Body of pancreas (tissue), 4 donors: Measurements from ENCODE around the gene ARHGAP4. TPM values are rescaled to one million over a fixed set of nuclear protein-coding genes. Genes with fewer than 3 reads are reported as not detected.
A peak's percentile ranks its signal among the peaks of the same experiment; 100 is the strongest.

ENCODE experiments used
- ATAC-seq: fragments of 150-250 bp; one replicate; pipeline ENCODE4 v1.9.1; 2016
- DNase-seq, 4 donors: peaks; one replicate each; pipeline ENCODE4 v3.0.0-alpha.2; 2019
- H3K27ac ChIP-seq, 4 donors: fragments of 200-600 bp; sonication (generic); 1 replicate in 3 of 4; 2 replicates in 1 of 4; pipeline versions ENCODE4 v1.5.1 to v1.6.1; 2016 to 2019; ENCODE audit warnings: mild to moderate bottlenecking in 1 of 4, mixed read lengths in 1 of 4, moderate library complexity in 1 of 4
- H3K27me3 ChIP-seq, 2 donors: fragments of 200-600 bp; sonication (generic); one replicate each; pipeline ENCODE4 v1.6.0; 2016; ENCODE audit warnings: mild to moderate bottlenecking in 1 of 2
- H3K36me3 ChIP-seq, 2 donors: fragments of 200-600 bp; sonication (generic); replicated peaks in 1 of 2; 2 replicates each; pipeline ENCODE4 v1.5.1; 2016; ENCODE audit warnings: low read depth in 2 of 2; ENCODE audit not compliant: insufficient read depth in 1 of 2
- H3K4me1 ChIP-seq: fragments of 200-600 bp; sonication (generic); one replicate; pipeline ENCODE4 v1.6.0; 2016
- H3K4me3 ChIP-seq, 2 donors: fragments of 200-600 bp; sonication (generic); 1 replicate in 1 of 2; 2 replicates in 1 of 2; pipeline ENCODE4 v1.5.1; 2016 to 2019
- H3K9me3 ChIP-seq, 3 donors: fragments of 200-600 bp; sonication (generic); 1 replicate in 2 of 3; 2 replicates in 1 of 3; pipeline ENCODE4 v1.5.1; 2016
- CTCF ChIP-seq, 7 experiments: fragments of 450-650 bp in 4 of 7; fragments of 200-600 bp in 3 of 7; sonication (generic) in 3 of 7; IDR thresholded peaks; one replicate each; pipeline ENCODE4 v1.5.1; 2016 to 2019; ENCODE audit warnings: antibody characterized with exemption in 7 of 7
- POLR2A ChIP-seq, 3 donors: fragments of 450-650 bp; IDR thresholded peaks; one replicate each; pipeline ENCODE4 v1.6.1; 2016; ENCODE audit warnings: antibody characterized with exemption in 3 of 3, mild to moderate bottlenecking in 2 of 3
- WGBS, 2 donors: methylation state at CpG; one replicate each; pipeline ENCODE4 v1.1.5; 2017; 5-methylcytosine and 5-hydroxymethylcytosine counted together
- intact Hi-C: fragments of 100-400 bp; cut with DNase I; formaldehyde crosslinking; loops from one replicate; pipeline ENCODE4 v1.15.1; 2023
- total RNA-seq, 2 donors: library from RNA; depleted of rRNA; stranded (reverse); fragments of >200 nt; gene quantifications; one replicate each; pipeline ENCODE4 v1.1.0, GENCODE V29; 2016

The ARHGAP4 gene
- total RNA-seq, 2 donors from 2014 or later = 8.6 to 16.6 TPM

- peaks cover 0 to 6% of the 10 kb centered on the region in 2 donors for H3K27me3 ChIP-seq
Measured at GRCh38 chrX:153885968-153886903, 39.8 kb downstream of the ARHGAP4 start, which contains the start of gene L1CAM. L1CAM (minus strand) TSS chrX:153886173; CDS start chrX:153875836, 10,337 bp downstream.

GRCh38 chrX:153885208-153885787, 40.8 kb downstream of the ARHGAP4 start:
- ATAC-seq (no peak), DNase-seq (no peak)
- intact Hi-C loops = no loop called here
- no peak overlapping the region for H3K4me3 ChIP-seq
- H3K27me3 ChIP-seq = peaks cover 0 to 6% of the 10 kb centered on the region in 2 donors
- no peaks in the 10 kb centered on the region for H3K9me3 ChIP-seq
- no peaks in the 10 kb centered on the region for H3K36me3 ChIP-seq
- peaks cover 5% of the 10 kb centered on the region for H3K4me1 ChIP-seq
- 16% methylated on average over 14 of the region's 32 CpGs; no CpG with 5 or more reads in 1 of the 2 donors for WGBS, 2 donors
- no peak overlapping the region for H3K27ac ChIP-seq
- TF ChIP-seq CTCF (IDR thresholded peaks at IDR 0.05) (no peak), POLR2A (IDR thresholded peaks at IDR 0.05) (no peak)

More at GRCh38 chrX:153885968-153886903, 39.8 kb downstream of the ARHGAP4 start, which contains the start of gene L1CAM:
- Histone ChIP-seq H3K4me3 (no peak within 1 kb of the TSS), H3K4me1 (peaks cover 5% of the 10 kb centered on the region), H3K27ac (no peak within 1 kb of the TSS), H3K36me3 (no peaks in the 10 kb centered on the region), H3K9me3 (no peaks in the 10 kb centered on the region)
- no peak for TF ChIP-seq CTCF (IDR thresholded peaks at IDR 0.05)
- TF ChIP-seq POLR2A (IDR thresholded peaks at IDR 0.05) = no peak
- 14% methylated on average over 1 of the region's 94 CpGs; no CpG with 5 or more reads in 1 of the 2 donors for WGBS, 2 donors
- intact Hi-C loops = no loop called here
- peak; percentile 38 for ATAC-seq
- DNase-seq = no peak

GRCh38 chrX:153884590-153884989, 41.5 kb downstream of the ARHGAP4 start:
- intact Hi-C loops = no loop called here
- H3K4me1 ChIP-seq = peaks cover 5% of the 10 kb centered on the region

GRCh38 chrX:153884136-153884535, 41.9 kb downstream of the ARHGAP4 start:
- H3K27me3 ChIP-seq = peaks cover 0 to 6% of the 10 kb centered on the region in 2 donors
- no peak overlapping the region for H3K27ac ChIP-seq
- H3K36me3 ChIP-seq = no peaks in the 10 kb centered on the region
- no peak for TF ChIP-seq POLR2A (IDR thresholded peaks at IDR 0.05)
- TF ChIP-seq CTCF (IDR thresholded peaks at IDR 0.05) = no peak
- WGBS, 2 donors = 41 to 59% methylated on average over 6 to 11 of the region's 13 CpGs
- intact Hi-C loops = no loop called here
- H3K4me1 ChIP-seq = peaks cover 5% of the 10 kb centered on the region
- no peak overlapping the region for H3K4me3 ChIP-seq
- no peak for DNase-seq
- H3K9me3 ChIP-seq = no peaks in the 10 kb centered on the region
- no peak for ATAC-seq

More at GRCh38 chrX:153884590-153884989, 41.5 kb downstream of the ARHGAP4 start:
- Histone ChIP-seq H3K9me3 (no peaks in the 10 kb centered on the region), H3K27ac (no peak overlapping the region), H3K36me3 (no peaks in the 10 kb centered on the region), H3K4me3 (no peak overlapping the region), H3K27me3 (peaks cover 0 to 6% of the 10 kb centered on the region in 2 donors)
- TF ChIP-seq CTCF (IDR thresholded peaks at IDR 0.05) = no peak
- no peak for TF ChIP-seq POLR2A (IDR thresholded peaks at IDR 0.05)
- peak in 1 of 4 donors; percentile 21 for DNase-seq
- ATAC-seq = no peak
- WGBS, 2 donors = 46% methylated on average over 5 of the region's 6 CpGs; no CpG with 5 or more reads in 1 of the 2 donors
